Mucosa of descending colon (tissue), 3 donors: ENCODE measurements around the gene PCDH18. TPM values are rescaled to one million over a fixed set of nuclear protein-coding genes. Genes with fewer than 3 reads are reported as not detected.
"Not testable (repeated sequence)": the region's sequence is repeated elsewhere in the genome, so short reads cannot be mapped to it uniquely, and the experiment has no call there.

Source experiments
- ATAC-seq: fragments of 200-7000 bp; cut with Tn5 transposase; one replicate; pipeline ENCODE4 v1.9.1; 2020; ENCODE audit warnings: mild to moderate bottlenecking, moderate library complexity
- DNase-seq, 3 donors: peaks; one replicate each; pipeline ENCODE4 v3.0.0-alpha.2; 2020
- H3K36me3 ChIP-seq: fragments of 200-600 bp; one replicate; pipeline ENCODE4 v1.8.0; 2021; ENCODE audit warnings: low read depth, mild to moderate bottlenecking
- H3K4me1 ChIP-seq: fragments of 200-600 bp; one replicate; pipeline ENCODE4 v1.8.0; 2021; ENCODE audit warnings: low read depth, mild to moderate bottlenecking
- H3K4me3 ChIP-seq: fragments of 200-600 bp; one replicate; pipeline ENCODE4 v1.8.0; 2021; ENCODE audit warnings: mild to moderate bottlenecking
- H3K9me3 ChIP-seq: fragments of 200-600 bp; one replicate; pipeline ENCODE4 v1.8.0; 2021; ENCODE audit warnings: mild to moderate bottlenecking
- intact Hi-C, 2 donors: fragments of 100-400 bp; cut with DNase I in 1 of 2; cut with micrococcal nuclease in 1 of 2; formaldehyde crosslinking; loops; one replicate each; pipeline versions ENCODE4 v1.11.0 to v1.11.1; 2022; cut with DNase I, micrococcal nuclease
- total RNA-seq, 3 donors: library from RNA; stranded (reverse); fragmentation: NEBNext Ultra II Directional in 2 of 3; extraction: Animal tissue kit (Norgen Biotek cat#: 25700) in 2 of 3; gene quantifications; one replicate each; pipeline versions ENCODE4 v1.2.1 to v1.2.4, GENCODE V29; 2021 to 2023
- TF ChIP-seq, protein P1 (sequence below): fragments of 200-600 bp; IDR thresholded peaks from one replicate; pipeline ENCODE4 v1.8.0; 2022; ENCODE audit warnings: antibody characterized with exemption, mild to moderate bottlenecking
- donor health status: DM: no; HTN: no; CAD: no; lungs with moderate emphysema.
- donor health status: DM: no; HTN: no; CAD: no.
- donor health status: DM: no; HTN: yes; CAD: no.

Gene PCDH18
- total RNA-seq, 3 donors from 2014 or later: 5.0 to 35.2 (median 12.8) TPM

DNA sequence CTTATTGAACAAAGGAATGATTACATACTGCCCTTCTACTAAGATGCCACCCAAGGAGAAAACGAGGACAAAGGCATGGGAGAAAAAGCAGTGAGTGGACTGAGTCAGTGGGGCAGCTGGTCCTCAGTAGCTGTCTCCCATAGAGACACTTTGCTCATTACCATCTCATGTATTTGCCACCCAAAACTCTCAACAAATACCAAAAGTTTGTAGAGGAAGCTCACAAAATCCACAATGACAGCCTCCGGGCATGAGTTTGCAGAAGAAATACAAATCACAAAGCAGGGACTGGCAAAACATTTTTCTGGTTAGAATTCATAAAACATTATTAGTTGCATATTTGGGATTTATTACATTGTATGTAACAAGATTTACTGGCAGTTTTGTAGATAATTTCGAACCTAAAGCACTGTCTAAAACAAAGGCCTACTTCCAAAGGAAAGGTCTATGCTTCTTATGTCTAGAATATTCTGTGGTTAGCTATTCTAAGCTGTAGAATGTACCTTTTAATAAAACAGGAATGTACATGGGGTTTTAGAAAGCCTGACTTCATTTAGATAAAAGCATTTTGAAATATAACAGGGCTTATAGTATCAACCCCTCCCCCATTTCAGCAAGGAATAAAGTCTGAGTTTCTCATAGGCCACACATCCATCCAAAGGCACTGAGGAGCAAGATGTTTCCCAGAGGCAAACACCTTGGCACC is 17.7 kb downstream of the PCDH18 start:
- intact Hi-C loops: no loop called here
- Histone ChIP-seq H3K4me3 (no peak overlapping the region), H3K36me3 (no peaks in the 10 kb centered on the region), H3K4me1 (no peaks in the 10 kb centered on the region), H3K9me3 (no peaks in the 10 kb centered on the region)
- TF ChIP-seq, protein P1, sequence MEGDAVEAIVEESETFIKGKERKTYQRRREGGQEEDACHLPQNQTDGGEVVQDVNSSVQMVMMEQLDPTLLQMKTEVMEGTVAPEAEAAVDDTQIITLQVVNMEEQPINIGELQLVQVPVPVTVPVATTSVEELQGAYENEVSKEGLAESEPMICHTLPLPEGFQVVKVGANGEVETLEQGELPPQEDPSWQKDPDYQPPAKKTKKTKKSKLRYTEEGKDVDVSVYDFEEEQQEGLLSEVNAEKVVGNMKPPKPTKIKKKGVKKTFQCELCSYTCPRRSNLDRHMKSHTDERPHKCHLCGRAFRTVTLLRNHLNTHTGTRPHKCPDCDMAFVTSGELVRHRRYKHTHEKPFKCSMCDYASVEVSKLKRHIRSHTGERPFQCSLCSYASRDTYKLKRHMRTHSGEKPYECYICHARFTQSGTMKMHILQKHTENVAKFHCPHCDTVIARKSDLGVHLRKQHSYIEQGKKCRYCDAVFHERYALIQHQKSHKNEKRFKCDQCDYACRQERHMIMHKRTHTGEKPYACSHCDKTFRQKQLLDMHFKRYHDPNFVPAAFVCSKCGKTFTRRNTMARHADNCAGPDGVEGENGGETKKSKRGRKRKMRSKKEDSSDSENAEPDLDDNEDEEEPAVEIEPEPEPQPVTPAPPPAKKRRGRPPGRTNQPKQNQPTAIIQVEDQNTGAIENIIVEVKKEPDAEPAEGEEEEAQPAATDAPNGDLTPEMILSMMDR: no peak
- DNase-seq: no peak
- ATAC-seq: no peak

DNA sequence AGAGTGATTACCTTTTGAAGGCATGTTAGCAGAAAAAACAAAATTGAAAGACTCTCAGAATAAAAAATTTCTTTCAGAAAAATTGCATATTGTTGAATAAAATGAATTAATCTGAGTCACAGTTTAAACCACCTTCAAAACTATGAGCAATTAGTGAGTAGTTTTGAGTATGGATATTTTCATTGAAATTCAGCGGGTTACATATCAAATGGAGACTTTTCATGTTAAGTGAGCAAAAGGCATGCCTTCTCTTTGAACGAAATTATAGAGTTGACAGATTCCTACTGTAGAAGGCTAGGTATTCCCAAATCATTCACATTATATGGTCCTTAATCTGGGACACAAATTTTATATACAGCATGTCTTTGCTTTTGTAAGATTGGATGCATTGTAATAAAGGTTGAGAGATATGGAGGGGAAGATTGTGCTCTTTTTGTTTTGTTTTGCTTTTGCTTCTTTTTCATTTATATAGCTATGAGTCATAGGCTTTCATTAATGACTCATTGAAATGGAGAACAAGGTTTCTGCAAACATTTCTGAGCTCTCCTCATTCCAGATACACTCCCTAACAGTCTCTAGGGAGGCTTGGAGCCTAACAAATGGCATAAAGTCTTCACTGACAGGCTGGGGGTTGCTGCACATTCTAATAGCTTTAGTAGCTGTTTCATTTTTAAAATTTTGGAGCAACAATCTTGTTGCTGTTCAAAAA is 21.6 kb downstream of the PCDH18 start:
- H3K4me3 ChIP-seq: no peak overlapping the region
- intact Hi-C loops: no loop called here
- ATAC-seq: peak; percentile 35
- H3K4me1 ChIP-seq: no peaks in the 10 kb centered on the region
- TF ChIP-seq, protein P1: no peak
- no peak for DNase-seq
- no peaks in the 10 kb centered on the region for H3K36me3 ChIP-seq
- H3K9me3 ChIP-seq: no peaks in the 10 kb centered on the region

DNA sequence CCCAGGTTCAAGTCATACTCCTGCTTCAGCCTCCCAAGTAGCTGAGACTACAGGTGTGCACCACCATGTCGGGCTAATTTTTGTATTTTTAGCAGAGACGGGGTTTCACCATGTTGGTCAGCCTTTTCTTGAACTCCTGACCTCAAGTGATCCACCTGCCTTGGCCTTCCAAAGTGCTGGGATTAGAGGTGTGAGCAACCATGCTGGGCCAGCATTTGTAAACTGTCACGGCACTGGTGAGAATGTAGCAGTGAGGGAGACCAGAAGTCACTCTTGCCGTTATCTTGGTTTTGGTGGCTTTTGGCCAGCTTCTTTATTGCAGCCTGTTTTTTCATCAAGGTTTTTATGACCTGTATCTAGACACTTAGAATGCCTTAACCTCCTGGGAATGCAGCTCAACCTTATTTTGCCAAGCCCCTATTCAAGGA is 22.4 kb downstream of the PCDH18 start:
- ATAC-seq (no peak), DNase-seq (no peak)
- Histone ChIP-seq H3K4me1 (no peaks in the 10 kb centered on the region), H3K36me3 (no peaks in the 10 kb centered on the region), H3K4me3 (no peak overlapping the region), H3K9me3 (no peaks in the 10 kb centered on the region)
- TF ChIP-seq, protein P1: no peak
- intact Hi-C loops: no loop called here

DNA sequence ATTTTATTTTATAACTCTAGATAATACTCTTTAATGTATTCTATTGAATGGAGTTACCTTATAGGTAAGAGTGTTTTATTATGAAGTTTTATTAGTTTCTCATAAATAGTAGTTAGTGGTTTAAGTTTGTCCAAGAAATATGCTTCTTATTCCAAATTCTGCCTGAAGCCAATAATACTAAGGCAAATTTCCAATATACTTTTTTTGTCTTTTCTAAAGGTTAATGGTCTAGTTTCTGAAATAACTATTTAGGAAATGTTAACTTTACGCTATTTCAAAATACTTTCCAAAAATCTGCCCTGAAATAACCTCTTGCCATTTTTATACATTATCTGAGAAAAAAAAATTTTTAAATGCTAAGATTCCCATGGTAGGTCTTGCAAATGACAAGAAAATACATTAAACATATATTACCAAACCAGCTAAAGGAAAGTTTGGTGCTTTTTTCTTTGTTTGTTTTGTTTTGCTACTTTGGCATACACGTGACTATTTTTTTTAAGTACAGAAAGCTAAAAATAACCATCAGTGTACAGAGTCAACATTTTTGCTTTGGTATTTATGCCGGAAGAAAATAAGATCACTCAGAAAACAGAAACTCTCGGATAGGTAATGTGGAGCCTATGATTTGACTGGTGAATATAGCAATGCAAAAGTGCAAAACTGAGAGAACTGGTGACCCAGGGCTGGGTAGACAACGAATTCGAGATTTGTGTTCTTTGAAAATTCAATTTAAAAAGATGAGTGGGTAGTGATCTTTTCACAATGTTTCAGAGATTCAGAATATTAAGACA is 29.8 kb downstream of the PCDH18 start:
- TF ChIP-seq, protein P1: no peak
- no peak for DNase-seq
- no peak for ATAC-seq
- intact Hi-C loops: no loop called here
- H3K36me3 ChIP-seq: no peaks in the 10 kb centered on the region
- no peaks in the 10 kb centered on the region for H3K4me1 ChIP-seq
- no peaks in the 10 kb centered on the region for H3K9me3 ChIP-seq
- H3K4me3 ChIP-seq: no peak overlapping the region

DNA sequence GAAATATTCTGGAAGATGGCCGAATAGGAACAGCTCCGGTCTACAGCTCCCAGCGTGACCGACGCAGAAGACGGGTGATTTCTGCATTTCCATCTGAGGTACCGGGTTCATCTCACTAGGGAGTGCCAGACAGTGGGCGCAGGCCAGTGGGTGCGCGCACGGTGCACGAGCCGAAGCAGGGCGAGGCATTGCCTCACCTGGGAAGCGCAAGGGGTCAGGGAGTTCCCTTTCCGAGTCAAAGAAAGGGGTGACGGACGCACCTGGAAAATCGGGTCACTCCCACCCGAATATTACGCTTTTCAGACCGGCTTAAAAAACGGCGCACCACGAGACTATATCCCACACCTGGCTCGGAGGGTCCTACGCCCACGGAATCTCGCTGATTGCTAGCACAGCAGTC is 36.0 kb downstream of the PCDH18 start:
- H3K9me3 ChIP-seq, H3K4me1 ChIP-seq, DNase-seq, intact Hi-C loops, H3K36me3 ChIP-seq, H3K4me3 ChIP-seq, ATAC-seq: not testable (repeated sequence)

DNA sequence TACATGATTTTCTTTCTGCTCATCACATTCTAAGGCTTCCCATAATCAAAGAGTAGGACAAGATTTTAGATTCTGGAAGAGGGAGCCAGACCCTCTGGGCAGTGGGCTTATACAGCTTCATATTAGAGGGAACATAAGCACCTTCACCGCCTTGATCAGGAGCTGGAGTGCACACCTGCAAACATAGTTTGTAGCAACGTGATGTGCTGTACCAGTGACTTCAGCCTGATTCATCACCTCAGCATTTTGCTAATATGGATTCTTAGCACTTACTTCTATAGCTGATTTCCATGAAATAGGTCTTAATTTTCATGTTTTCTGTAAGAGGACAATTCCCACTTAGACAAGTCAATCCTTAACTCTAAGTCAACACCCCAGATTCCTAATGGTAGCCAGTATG is 36.7 kb downstream of the PCDH18 start:
- Histone ChIP-seq H3K4me3 (no peak overlapping the region), H3K4me1 (no peaks in the 10 kb centered on the region), H3K9me3 (no peaks in the 10 kb centered on the region), H3K36me3 (no peaks in the 10 kb centered on the region)
- DNase-seq (no peak), ATAC-seq (no peak)
- intact Hi-C loops: no loop called here
- TF ChIP-seq, protein P1: no peak

DNA sequence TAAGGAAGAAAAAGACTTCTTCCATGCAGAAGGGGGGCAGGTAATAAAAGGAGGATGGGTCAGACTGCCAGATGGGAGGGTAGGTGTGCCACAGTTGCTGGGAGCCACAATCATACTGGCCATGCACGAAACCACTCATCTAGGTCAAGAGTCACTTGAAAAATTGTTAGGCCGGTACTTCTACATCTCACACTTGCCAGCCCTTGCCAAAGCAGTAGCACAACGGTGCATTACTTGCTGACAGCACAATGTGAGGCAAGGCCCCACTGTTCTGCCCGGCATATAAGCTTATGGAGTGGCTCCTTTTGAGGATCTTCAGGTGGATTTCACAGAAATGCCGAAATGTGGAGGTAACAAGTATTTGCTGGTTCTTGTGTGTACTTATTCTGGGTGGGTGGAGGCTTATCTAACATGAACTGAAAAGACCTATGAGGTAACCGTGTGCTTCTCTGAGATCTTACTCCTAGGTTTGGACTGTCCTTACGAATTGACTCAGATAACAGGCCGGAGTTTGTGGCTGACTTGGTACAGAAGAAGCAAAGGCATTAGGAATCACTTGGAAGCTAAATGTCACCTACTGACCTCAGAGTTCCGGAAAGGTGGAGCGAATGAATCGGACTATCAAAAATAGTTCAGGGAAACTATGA is 48.9 kb downstream of the PCDH18 start:
- DNase-seq, intact Hi-C loops, H3K9me3 ChIP-seq, ATAC-seq, H3K36me3 ChIP-seq, H3K4me1 ChIP-seq, H3K4me3 ChIP-seq: not testable (repeated sequence)

DNA sequence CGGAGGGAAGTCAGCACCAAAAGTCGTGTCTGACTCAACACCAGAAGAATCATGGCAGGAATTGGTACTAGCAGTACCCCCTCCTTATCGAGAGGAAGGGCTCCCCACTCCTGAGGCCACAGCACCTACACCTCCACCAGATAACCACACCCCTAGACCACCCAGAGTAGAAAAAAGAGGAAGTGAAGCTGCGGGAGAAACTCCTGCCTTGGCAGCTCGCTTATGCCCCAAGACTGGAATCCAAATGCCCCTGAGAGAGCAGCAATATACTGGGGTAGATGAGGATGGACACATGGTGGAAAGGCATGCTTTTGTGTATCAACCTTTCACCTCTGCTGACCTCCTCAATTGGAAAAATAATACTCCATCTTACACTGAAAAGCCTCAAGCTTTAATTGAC is 52.6 kb downstream of the PCDH18 start:
- H3K4me1 ChIP-seq, H3K4me3 ChIP-seq, H3K9me3 ChIP-seq, ATAC-seq, intact Hi-C loops, DNase-seq, H3K36me3 ChIP-seq: not testable (repeated sequence)
